Measurements from ENCODE around the gene TAMALIN. TPM values are rescaled to one million over a fixed set of nuclear protein-coding genes. Genes with fewer than 3 reads are reported as not detected.
A peak's percentile ranks its signal among the peaks of the same experiment; 100 is the strongest.
"Not testable (repeated sequence)": the region's sequence is repeated elsewhere in the genome, so short reads cannot be mapped to it uniquely, and the experiment has no call there.

Gene TAMALIN
- polyA plus RNA-seq, 2 of the 4 experiments (the other 2 are of a cell fraction) = 0.30 to 0.35 TPM

- Histone ChIP-seq H3K27ac (peak overlapping the region; percentile 32 to 73; a peak in 5 of 6 replicates), H3K4me1 (peaks cover 48% of the 10 kb centered on the region), H3K9me3 (no peaks in the 10 kb centered on the region), H3K4me3 (no peak overlapping the region), H3K4me2 (peak overlapping the region; percentile 42)
- WGBS (ENCODE audit: missing lambda C conversion rate) = 90% methylated on average over 8 of the region's 8 CpGs
- no peak for FAIRE-seq
- no peak for ATAC-seq
- ChIA-PET POLR2A (no interaction called here), CTCF (interaction anchor here (0.7 to 12.5 kb wide), 13 partner anchors 12 to 556 kb away, joined by 3 to 111 read pairs (median 4); no protein-coding TSS in a partner anchor)
- peak; percentile 16 to 40; a peak in 2 of 4 replicates for TF ChIP-seq CEBPB (IDR thresholded peaks at IDR 0.05)
- no peak for TF ChIP-seq MYC (IDR thresholded peaks at IDR 0.05; ENCODE audit: borderline replicate concordance, low read length)
- no peak for TF ChIP-seq FOXS1 (CRISPR knock-in tag; IDR thresholded peaks at IDR 0.05)
- TF ChIP-seq KDM5A (IDR thresholded peaks at IDR 0.05) = no peak
- no peak for TF ChIP-seq BHLHE40 (IDR thresholded peaks at IDR 0.05; ENCODE audit: low read depth, low read length)
- no peak for DNase-seq (ENCODE audit: low read depth in 1 of 2, low spot score in 1 of 2)
These were observed 29.4 kb upstream of the TAMALIN start for GRCh38 chr12:51977320-51977753.

GRCh38 chr12:51979306-51979705 lies 27.4 kb upstream of the TAMALIN start:
- POLR2A ChIA-PET; H3K4me3 ChIP-seq; DNase-seq (ENCODE audit: low read depth in 1 of 2, low spot score in 1 of 2); H3K9me3 ChIP-seq; H3K27ac ChIP-seq; FAIRE-seq; H3K4me2 ChIP-seq; ATAC-seq: not testable (repeated sequence)
- WGBS (ENCODE audit: missing lambda C conversion rate) = 83% methylated on average over 5 of the region's 5 CpGs
- peaks cover 29% of the 10 kb centered on the region for H3K4me1 ChIP-seq
- CTCF ChIA-PET = interaction anchor here (0.8 to 12.5 kb wide), 2 partner anchors 12 to 20 kb away, joined by 5 to 111 read pairs; no protein-coding TSS in a partner anchor

- Histone ChIP-seq H3K9me3 (no peaks in the 10 kb centered on the region), H3K27ac (no peak overlapping the region), H3K4me2 (no peak overlapping the region), H3K4me3 (no peak overlapping the region), H3K4me1 (peaks cover 25% of the 10 kb centered on the region)
- WGBS (ENCODE audit: missing lambda C conversion rate) = 45% methylated on average over 7 of the region's 7 CpGs
- peak; percentile 81 to 92 for ATAC-seq
- POLR2A ChIA-PET = no interaction called here
- FAIRE-seq = peak; percentile 67
- CTCF ChIA-PET = interaction anchor here (0.7 to 34.6 kb wide), 22 partner anchors 9 to 136 kb away, joined by 3 to 1544 read pairs (median 4); partner anchors contain the start of genes ACVRL1 and TAMALIN
- TF ChIP-seq RCOR1 (IDR thresholded peaks at IDR 0.05; ENCODE audit: low read depth, low read length) = no peak
- TF ChIP-seq SMC3 (IDR thresholded peaks at IDR 0.05) = peak; percentile 85
- TF ChIP-seq TP53 (CRISPR knock-in tag; IDR thresholded peaks at IDR 0.05) = no peak
- no peak for TF ChIP-seq JUN (IDR thresholded peaks at IDR 0.05)
- TF ChIP-seq CEBPB (IDR thresholded peaks at IDR 0.05) = no peak
- peak; percentile 85 to 90 for TF ChIP-seq RAD21 (conservative IDR thresholded peaks at IDR 0.05 in 1 of 2, IDR thresholded peaks at IDR 0.05 in 1 of 2)
- no peak for TF ChIP-seq HOXA7 (CRISPR knock-in tag; IDR thresholded peaks at IDR 0.05)
- TF ChIP-seq FOSL2 (IDR thresholded peaks at IDR 0.05) = no peak
- no peak for TF ChIP-seq FOSL2 (CRISPR knock-in tag; IDR thresholded peaks at IDR 0.05)
- TF ChIP-seq CHD4 (IDR thresholded peaks at IDR 0.05; ENCODE audit: borderline replicate concordance) = no peak
- peak; percentile 97 for TF ChIP-seq CTCF (IDR thresholded peaks at IDR 0.05)
- no peak for TF ChIP-seq ESRRA (IDR thresholded peaks at IDR 0.05; ENCODE audit: borderline replicate concordance, low read length)
- TF ChIP-seq BCL3 (IDR thresholded peaks at IDR 0.05) = no peak
- peak; percentile 68 to 92 for DNase-seq (ENCODE audit: low read depth in 1 of 2, low spot score in 1 of 2)
These were observed 26.5 kb upstream of the TAMALIN start for GRCh38 chr12:51980051-51980808.
